Vagina (tissue), 2 donors: Measurements from ENCODE around the gene TPRG1L.

Experiments
- CTCF ChIP-seq, 3 experiments: fragments of 450-650 bp in 2 of 3; fragments of 200-600 bp in 1 of 3; sonication (generic) in 1 of 3; IDR thresholded peaks; one replicate each; pipeline ENCODE4 v1.5.1; 2017 to 2019; ENCODE audit warnings: antibody characterized with exemption in 3 of 3, mild to moderate bottlenecking in 2 of 3, moderate library complexity in 2 of 3
- POLR2A ChIP-seq, 2 donors: fragments of 450-650 bp; IDR thresholded peaks; one replicate each; pipeline ENCODE4 v1.6.1; 2017; ENCODE audit warnings: antibody characterized with exemption in 2 of 2, mild to moderate bottlenecking in 2 of 2, moderate library complexity in 2 of 2

GRCh38 chr1:3660704-3661103, 35.9 kb downstream of the TPRG1L start:
- TF ChIP-seq CTCF (IDR thresholded peaks at IDR 0.05) (no peak), POLR2A (IDR thresholded peaks at IDR 0.05) (no peak)
